Astrocyte (in vitro differentiated cells and primary cell): ENCODE data around the gene AMMECR1. TPM values are rescaled to one million over a fixed set of nuclear protein-coding genes. Genes with fewer than 3 reads are reported as not detected.
"Not testable (repeated sequence)": the region's sequence is repeated elsewhere in the genome, so short reads cannot be mapped to it uniquely, and the experiment has no call there.

Experiments
- DNase-seq: peaks from one replicate; pipeline ENCODE4 v3.0.0-alpha.2; 2010; ENCODE audit warnings: low read depth
- FAIRE-seq: peaks from 2 replicates; lab custom pipeline; 2011; peaks lifted over from hg19 to GRCh38; lab: Jason Lieb, UNC
- H2AFZ ChIP-seq: 2 replicates; pipeline ENCODE4 v1.6.0; 2012; ENCODE audit warnings: low read depth, low read length, inconsistent platforms
- H3K27ac ChIP-seq: 2 replicates; pipeline ENCODE4 v1.5.1; 2011; ENCODE audit warnings: low read depth, low read length, inconsistent platforms
- H3K27me3 ChIP-seq: 2 replicates; pipeline ENCODE4 v1.6.0; 2011; ENCODE audit warnings: low read length, inconsistent platforms; ENCODE audit not compliant: insufficient read depth
- H3K36me3 ChIP-seq: 2 replicates; pipeline ENCODE4 v1.5.1; 2011; ENCODE audit warnings: low read length, inconsistent platforms; ENCODE audit not compliant: insufficient read depth
- H3K4me1 ChIP-seq: 2 replicates; pipeline ENCODE4 v1.5.1; 2011; ENCODE audit warnings: low read length, inconsistent platforms; ENCODE audit not compliant: insufficient read depth
- H3K4me2 ChIP-seq: 2 replicates; pipeline ENCODE4 v1.6.0; 2012; ENCODE audit warnings: low read length, inconsistent platforms
- H3K4me3 ChIP-seq: 2 replicates; pipeline ENCODE4 v1.5.1; 2011; ENCODE audit warnings: low read depth, mild to moderate bottlenecking, low read length, inconsistent platforms; ENCODE audit not compliant: insufficient read depth
- H3K79me2 ChIP-seq: 2 replicates; pipeline ENCODE4 v1.6.0; 2012; ENCODE audit warnings: mild to moderate bottlenecking, low read length, inconsistent platforms; ENCODE audit not compliant: insufficient read depth
- H3K9ac ChIP-seq: 2 replicates; pipeline ENCODE4 v1.6.0; 2012; ENCODE audit warnings: mild to moderate bottlenecking, low read length, inconsistent platforms
- H3K9me3 ChIP-seq: 2 replicates; pipeline ENCODE4 v1.5.1; 2012; ENCODE audit warnings: low read depth, mild to moderate bottlenecking, low read length, inconsistent platforms; ENCODE audit not compliant: insufficient read depth
- H4K20me1 ChIP-seq: 2 replicates; pipeline ENCODE4 v1.6.0; 2012; ENCODE audit warnings: low read length, inconsistent platforms; ENCODE audit not compliant: insufficient read depth
- H3K27ac Mint-ChIP-seq: one replicate; pipeline ENCODE4 v1.8.0; 2021; ENCODE audit warnings: mild to moderate bottlenecking, mixed read lengths; ENCODE audit not compliant: unreplicated experiment
- H3K27me3 Mint-ChIP-seq: one replicate; pipeline ENCODE4 v1.8.0; 2021; ENCODE audit warnings: low read depth, mixed read lengths; ENCODE audit not compliant: unreplicated experiment
- H3K36me3 Mint-ChIP-seq: one replicate; pipeline ENCODE4 v1.8.0; 2021; ENCODE audit warnings: low read depth, mixed read lengths; ENCODE audit not compliant: unreplicated experiment
- H3K4me1 Mint-ChIP-seq: one replicate; pipeline ENCODE4 v1.8.0; 2021; ENCODE audit warnings: low read depth, mixed read lengths; ENCODE audit not compliant: unreplicated experiment
- H3K4me3 Mint-ChIP-seq: one replicate; pipeline ENCODE4 v1.8.0; 2021; ENCODE audit warnings: mild to moderate bottlenecking, moderate library complexity, mixed read lengths; ENCODE audit not compliant: unreplicated experiment
- H3K9me3 Mint-ChIP-seq: one replicate; pipeline ENCODE4 v1.8.0; 2021; ENCODE audit warnings: mild to moderate bottlenecking, mixed read lengths; ENCODE audit not compliant: unreplicated experiment
- EZH2 ChIP-seq: IDR thresholded peaks from 2 replicates; pipeline ENCODE4 v1.6.1; 2012; ENCODE audit warnings: mild to moderate bottlenecking, low read length, inconsistent platforms; ENCODE audit not compliant: insufficient read depth
- total RNA-seq: library from RNA; stranded (reverse); gene quantifications from 2 replicates; pipeline ENCODE4 v1.2.1, GENCODE V29; 2021
- TF ChIP-seq, protein P1 (sequence below): IDR thresholded peaks from 2 replicates; pipeline ENCODE4 v1.5.1; 2011; ENCODE audit warnings: low read depth, mild to moderate bottlenecking, inconsistent platforms, low read length, moderate library complexity; ENCODE audit not compliant: insufficient read depth

AMMECR1 gene
- total RNA-seq, 1 donor from 2014 or later, result 16.0 TPM

DNA sequence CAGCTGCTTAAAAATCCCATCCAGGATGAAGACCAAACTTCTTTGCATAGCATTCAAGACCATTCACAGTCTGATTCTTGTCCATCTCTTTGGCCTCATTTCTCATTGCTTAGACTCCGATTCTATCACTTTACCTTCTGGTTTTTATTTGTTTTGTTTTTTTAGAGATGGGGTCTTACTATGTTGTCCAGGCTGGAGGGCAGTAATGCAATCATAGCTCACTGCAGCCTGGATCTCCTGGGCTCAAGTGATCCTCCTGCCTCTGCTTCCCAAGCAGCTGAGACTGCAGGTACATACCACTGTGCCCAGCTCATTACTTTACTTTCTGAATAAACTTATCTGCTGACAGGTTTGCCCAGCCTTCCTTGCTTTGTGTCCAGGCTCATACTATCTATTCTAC lies 162.1 kb downstream of the AMMECR1 start:
- H3K27ac ChIP-seq, result no peak overlapping the region
- no peak overlapping the region for H3K4me2 ChIP-seq
- Mint-ChIP-seq H3K36me3 (no peaks in the 10 kb centered on the region), H3K27ac (no peak overlapping the region), H3K4me3 (no peak overlapping the region), H3K9me3 (no peaks in the 10 kb centered on the region), H3K4me1 (no peaks in the 10 kb centered on the region), H3K27me3 (no peaks in the 10 kb centered on the region)
- TF ChIP-seq, protein P1, sequence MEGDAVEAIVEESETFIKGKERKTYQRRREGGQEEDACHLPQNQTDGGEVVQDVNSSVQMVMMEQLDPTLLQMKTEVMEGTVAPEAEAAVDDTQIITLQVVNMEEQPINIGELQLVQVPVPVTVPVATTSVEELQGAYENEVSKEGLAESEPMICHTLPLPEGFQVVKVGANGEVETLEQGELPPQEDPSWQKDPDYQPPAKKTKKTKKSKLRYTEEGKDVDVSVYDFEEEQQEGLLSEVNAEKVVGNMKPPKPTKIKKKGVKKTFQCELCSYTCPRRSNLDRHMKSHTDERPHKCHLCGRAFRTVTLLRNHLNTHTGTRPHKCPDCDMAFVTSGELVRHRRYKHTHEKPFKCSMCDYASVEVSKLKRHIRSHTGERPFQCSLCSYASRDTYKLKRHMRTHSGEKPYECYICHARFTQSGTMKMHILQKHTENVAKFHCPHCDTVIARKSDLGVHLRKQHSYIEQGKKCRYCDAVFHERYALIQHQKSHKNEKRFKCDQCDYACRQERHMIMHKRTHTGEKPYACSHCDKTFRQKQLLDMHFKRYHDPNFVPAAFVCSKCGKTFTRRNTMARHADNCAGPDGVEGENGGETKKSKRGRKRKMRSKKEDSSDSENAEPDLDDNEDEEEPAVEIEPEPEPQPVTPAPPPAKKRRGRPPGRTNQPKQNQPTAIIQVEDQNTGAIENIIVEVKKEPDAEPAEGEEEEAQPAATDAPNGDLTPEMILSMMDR, result no peak
- no peak for TF ChIP-seq EZH2
- no peak overlapping the region for H3K9ac ChIP-seq
- H3K9me3 ChIP-seq, result no peaks in the 10 kb centered on the region
- no peaks in the 10 kb centered on the region for H3K36me3 ChIP-seq
- no peaks in the 10 kb centered on the region for H3K79me2 ChIP-seq
- no peaks in the 10 kb centered on the region for H3K27me3 ChIP-seq
- no peak overlapping the region for H2AFZ ChIP-seq
- H3K4me3 ChIP-seq, result no peak overlapping the region
- H3K4me1 ChIP-seq, result peaks cover under 1% of the 10 kb centered on the region
- DNase-seq, result no peak
- no peaks in the 10 kb centered on the region for H4K20me1 ChIP-seq
- no peak for FAIRE-seq

DNA sequence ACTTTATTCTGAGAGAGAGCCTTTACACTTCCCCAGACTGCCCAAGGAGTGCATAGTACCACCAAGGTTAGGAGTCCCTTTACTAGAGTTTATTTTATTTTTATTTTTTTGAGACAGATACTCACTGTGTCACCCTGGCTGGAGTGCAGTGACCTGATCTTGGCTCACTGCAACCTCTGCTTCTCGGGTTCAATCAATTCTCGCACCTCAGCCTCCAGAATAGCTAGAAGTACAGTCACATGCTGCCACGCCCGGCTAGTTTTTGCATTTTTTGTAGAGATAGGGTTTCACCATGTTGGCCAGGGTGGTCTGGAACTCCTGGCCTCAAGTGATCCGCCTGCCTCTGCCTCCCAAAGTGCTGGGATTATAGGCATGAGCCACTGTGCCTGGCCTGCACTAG lies 163.6 kb downstream of the AMMECR1 start:
- H3K36me3 Mint-ChIP-seq, H3K4me3 ChIP-seq, H3K4me1 Mint-ChIP-seq, H3K27ac Mint-ChIP-seq, H3K79me2 ChIP-seq, H3K4me1 ChIP-seq, H3K36me3 ChIP-seq, H4K20me1 ChIP-seq, H3K9me3 ChIP-seq, DNase-seq, H3K27me3 Mint-ChIP-seq, H3K27me3 ChIP-seq, H3K27ac ChIP-seq, H2AFZ ChIP-seq, H3K4me2 ChIP-seq, H3K4me3 Mint-ChIP-seq, H3K9me3 Mint-ChIP-seq, H3K9ac ChIP-seq: not testable (repeated sequence)
- FAIRE-seq, result peak; percentile 89

DNA sequence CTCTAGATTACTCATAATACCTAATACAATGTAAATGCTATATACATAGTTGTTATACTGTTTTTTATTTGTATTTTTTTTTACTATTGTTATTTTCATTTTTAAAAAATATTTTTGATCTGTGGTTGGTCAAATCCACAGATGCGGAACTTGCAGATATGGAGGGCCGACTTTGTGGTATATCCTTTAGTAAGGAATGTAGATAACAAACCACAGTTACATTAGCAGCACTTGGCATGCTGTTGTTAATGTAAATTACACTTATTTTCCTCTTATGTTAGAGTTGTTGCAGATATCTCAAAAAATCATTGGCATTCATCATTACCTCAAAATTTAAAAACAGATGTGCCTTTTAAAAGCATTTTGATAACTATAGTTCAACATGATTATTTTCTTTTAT lies 164.0 kb downstream of the AMMECR1 start:
- Histone ChIP-seq H3K36me3 (no peaks in the 10 kb centered on the region), H3K4me2 (no peak overlapping the region), H3K4me3 (no peak overlapping the region), H3K9me3 (no peaks in the 10 kb centered on the region), H3K4me1 (no peaks in the 10 kb centered on the region), H4K20me1 (no peaks in the 10 kb centered on the region), H3K27me3 (no peaks in the 10 kb centered on the region), H3K9ac (no peak overlapping the region), H2AFZ (no peak overlapping the region), H3K79me2 (no peaks in the 10 kb centered on the region), H3K27ac (no peak overlapping the region)
- FAIRE-seq (no peak), DNase-seq (no peak)
- H3K36me3 Mint-ChIP-seq, result no peaks in the 10 kb centered on the region
- no peaks in the 10 kb centered on the region for H3K27me3 Mint-ChIP-seq
- no peaks in the 10 kb centered on the region for H3K9me3 Mint-ChIP-seq
- no peak overlapping the region for H3K4me3 Mint-ChIP-seq
- H3K27ac Mint-ChIP-seq, result no peak overlapping the region
- TF ChIP-seq, protein P1, result no peak
- no peak for TF ChIP-seq EZH2
- H3K4me1 Mint-ChIP-seq, result no peaks in the 10 kb centered on the region
